H1 (cell line): Measurements from ENCODE around the gene TMEM92. TPM values are rescaled to one million over a fixed set of nuclear protein-coding genes. Genes with fewer than 3 reads are reported as not detected.

Experiments used
- RNF2 ChIP-seq: fragments of 200-900, 300-1000 bp; sonication (generic); IDR thresholded peaks from 2 replicates; pipeline ENCODE4 v1.7.1; 2016; ENCODE audit warnings: borderline replicate concordance, low read depth, mild to moderate bottlenecking, antibody characterized with exemption, low read length; ENCODE audit not compliant: poor library complexity, severe bottlenecking; ENCODE audit errors: missing control alignments
- polyA plus RNA-seq, 7 experiments: library from polyadenylated mRNA; depleted of rRNA in 3 of 7; stranded (reverse) in 5 of 7; unstranded in 2 of 7; fragments of >200 nt in 5 of 7; fragments of 200-250 nt in 2 of 7; gene quantifications; 1 replicate in 5 of 7; 2 replicates in 1 of 7; 4 replicates in 1 of 7; pipeline versions ENCODE4 v1.2.1 to v1.2.3, GENCODE V29; 2011 to 2013; ENCODE audit warnings: missing spikeins in 2 of 7, mixed read lengths in 2 of 7
- total RNA-seq: library from RNA; stranded (reverse); fragmentation: NEBNext Ultra II Directional; extraction: Animal tissue kit (Norgen Biotek cat#: 25700); gene quantifications from 2 replicates; pipeline ENCODE4 v1.2.1, GENCODE V29; 2021

TMEM92 gene
- total and polyA plus RNA-seq, 2 of the 8 experiments (the other 6 are each of a cell fraction or from before 2014, with no cell fraction given): 11.9 to 24.8 TPM

- no peak for TF ChIP-seq RNF2
- TF ChIP-seq, all 59 proteins: peak for 0
Measured at GRCh38 chr17:50257676-50258224, 16.5 kb upstream of the TMEM92 start (continued).
